Endothelial cell of umbilical vein (primary cell): ENCODE data around the gene KCNJ18. TPM values are rescaled to one million over a fixed set of nuclear protein-coding genes. Genes with fewer than 3 reads are reported as not detected.
"Not testable (repeated sequence)": the region's sequence is repeated elsewhere in the genome, so short reads cannot be mapped to it uniquely, and the experiment has no call there.

Experiments
- BruUV-seq: library from RNA; stranded (reverse); fragments of 400-500 nt; replicated peaks from 2 replicates; lab custom pipeline; 2021; lab: Mats Ljungman, UMichigan
- CTCF ChIA-PET: fragments of 300-600, 350-600 bp; sonication (Branson Sonifier 250); formaldehyde crosslinking; loops from one replicate; lab custom pipeline; 2021; ENCODE audit warnings: antibody characterized with exemption, inconsistent platforms; lab: Charles Lee
- POLR2A ChIA-PET: fragments of 300-600, 350-600 bp; sonication (Branson Sonifier 250); formaldehyde crosslinking; loops from one replicate; lab custom pipeline; 2021; ENCODE audit warnings: antibody characterized with exemption, inconsistent platforms; lab: Charles Lee
- DNase-seq: peaks from one replicate; pipeline ENCODE4 v3.0.0-alpha.2; 2011; ENCODE audit warnings: low read depth, low spot score
- FAIRE-seq: peaks from 2 replicates; lab custom pipeline; 2011; peaks lifted over from hg19 to GRCh38; lab: Jason Lieb, UNC
- H2AFZ ChIP-seq: 2 replicates; pipeline ENCODE4 v1.6.0; 2012; ENCODE audit warnings: low read depth, low read length, control low read depth, inconsistent platforms
- H3K27ac ChIP-seq: 2 replicates; pipeline ENCODE4 v1.5.1; 2011; ENCODE audit warnings: low read depth, mild to moderate bottlenecking, control low read depth, low read length, moderate library complexity; ENCODE audit not compliant: insufficient read depth
- H3K27me3 ChIP-seq, 2 experiments: 2 replicates each; pipeline versions ENCODE4 v1.6.0 to v1.6.1; 2011; ENCODE audit warnings: low read length in 2 of 2, mixed read lengths in 1 of 2; ENCODE audit not compliant: control insufficient read depth in 2 of 2, insufficient read depth in 2 of 2
- H3K36me3 ChIP-seq, 2 experiments: 2 replicates in 1 of 2; 3 replicates in 1 of 2; pipeline ENCODE4 v1.5.1; 2011; ENCODE audit warnings: low read length in 2 of 2, mild to moderate bottlenecking in 1 of 2, moderate library complexity in 1 of 2; ENCODE audit not compliant: control insufficient read depth in 2 of 2, insufficient read depth in 2 of 2; ENCODE audit errors: extremely low read depth in 1 of 2
- H3K4me1 ChIP-seq: 3 replicates; pipeline ENCODE4 v1.5.1; 2011; ENCODE audit warnings: mild to moderate bottlenecking, low read length; ENCODE audit not compliant: control insufficient read depth, insufficient read depth; ENCODE audit errors: extremely low read depth
- H3K4me2 ChIP-seq: 2 replicates; pipeline ENCODE4 v1.6.1; 2011; ENCODE audit warnings: low read length, control low read depth, mixed read lengths; ENCODE audit not compliant: insufficient read depth
- H3K4me3 ChIP-seq, 3 experiments: fragments of 200-600 bp in 1 of 3; sonication (generic), shearing (Covaris generic) in 1 of 3; replicated peaks in 1 of 3; 2 replicates each; pipeline ENCODE4 v1.5.1; 2011 to 2016; ENCODE audit warnings: control low read depth in 3 of 3, low read length in 3 of 3, mild to moderate bottlenecking in 2 of 3, inconsistent platforms in 1 of 3, low read depth in 1 of 3, moderate library complexity in 1 of 3; ENCODE audit not compliant: insufficient read depth in 1 of 3
- H3K79me2 ChIP-seq: 2 replicates; pipeline ENCODE4 v1.6.0; 2012; ENCODE audit warnings: low read length, inconsistent platforms; ENCODE audit not compliant: control insufficient read depth, insufficient read depth
- H3K9ac ChIP-seq: replicated peaks from 2 replicates; pipeline ENCODE3; 2011; ENCODE audit warnings: low read length, control low read depth; ENCODE audit not compliant: insufficient read depth; ENCODE audit errors: extremely low read depth
- H3K9me1 ChIP-seq: replicated peaks from 3 replicates; pipeline ENCODE4 v1.6.0; 2011; ENCODE audit warnings: mild to moderate bottlenecking, low read length; ENCODE audit not compliant: control insufficient read depth, insufficient read depth; ENCODE audit errors: extremely low read depth
- H3K9me3 ChIP-seq: replicated peaks from 2 replicates; pipeline ENCODE4 v1.5.1; 2012; ENCODE audit warnings: low read length, inconsistent platforms; ENCODE audit not compliant: control insufficient read depth, insufficient read depth
- H4K20me1 ChIP-seq: replicated peaks from 2 replicates; pipeline ENCODE3; 2011; ENCODE audit warnings: mild to moderate bottlenecking, low read length; ENCODE audit not compliant: control insufficient read depth, insufficient read depth; ENCODE audit errors: extremely low read depth
- dilution Hi-C: fragments of 300-500 bp; cut with MboI; formaldehyde crosslinking; loops from one replicate; pipeline ENCODE4 v1.15.0; 2019; ENCODE audit warnings: low sequenced_read_pairs; ENCODE audit not compliant: extremely low pct_ligation_motif_present
- intact Hi-C: fragments of 100-400 bp; cut with micrococcal nuclease; formaldehyde crosslinking; loops from one replicate; pipeline ENCODE4 v1.10.0; 2022
- polyA plus RNA-seq, 4 experiments: library from polyadenylated mRNA; depleted of rRNA in 3 of 4; stranded (reverse) in 3 of 4; unstranded in 1 of 4; fragments of >200 nt; gene quantifications; 2 replicates each; pipeline versions ENCODE4 v1.2.1 to v1.2.3, GENCODE V29; 2011 to 2012; ENCODE audit warnings: missing spikeins in 1 of 4
- total RNA-seq: library from RNA; stranded (reverse); gene quantifications from 2 replicates; pipeline ENCODE4 v1.2.3, GENCODE V29; 2021

KCNJ18 gene
- total and polyA plus RNA-seq, 2 donors (not counting 3 experiments of a cell fraction or from before 2014, with no cell fraction given), result not detected

DNA sequence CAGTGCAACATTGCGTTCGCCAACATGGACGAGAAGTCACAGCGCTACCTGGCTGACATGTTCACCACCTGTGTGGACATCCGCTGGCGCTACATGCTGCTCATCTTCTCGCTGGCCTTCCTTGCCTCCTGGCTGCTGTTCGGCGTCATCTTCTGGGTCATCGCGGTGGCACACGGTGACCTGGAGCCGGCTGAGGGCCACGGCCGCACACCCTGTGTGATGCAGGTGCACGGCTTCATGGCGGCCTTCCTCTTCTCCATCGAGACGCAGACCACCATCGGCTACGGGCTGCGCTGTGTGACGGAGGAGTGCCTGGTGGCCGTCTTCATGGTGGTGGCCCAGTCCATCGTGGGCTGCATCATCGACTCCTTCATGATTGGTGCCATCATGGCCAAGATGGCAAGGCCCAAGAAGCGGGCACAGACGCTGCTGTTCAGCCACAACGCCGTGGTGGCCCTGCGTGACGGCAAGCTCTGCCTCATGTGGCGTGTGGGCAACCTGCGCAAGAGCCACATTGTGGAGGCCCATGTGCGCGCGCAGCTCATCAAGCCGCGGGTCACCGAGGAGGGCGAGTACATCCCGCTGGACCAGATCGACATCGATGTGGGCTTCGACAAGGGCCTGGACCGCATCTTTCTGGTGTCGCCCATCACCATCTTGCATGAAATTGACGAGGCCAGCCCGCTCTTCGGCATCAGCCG is 10.8 kb downstream of the KCNJ18 start:
- intact Hi-C loops, CTCF ChIA-PET, H4K20me1 ChIP-seq, H3K4me1 ChIP-seq, H3K36me3 ChIP-seq, H3K4me2 ChIP-seq, FAIRE-seq, H3K9me3 ChIP-seq, BruUV-seq, H3K4me3 ChIP-seq, H3K9me1 ChIP-seq, H3K79me2 ChIP-seq, POLR2A ChIA-PET, H2AFZ ChIP-seq, H3K27me3 ChIP-seq, H3K9ac ChIP-seq, H3K27ac ChIP-seq, dilution Hi-C loops, DNase-seq: not testable (repeated sequence)

DNA sequence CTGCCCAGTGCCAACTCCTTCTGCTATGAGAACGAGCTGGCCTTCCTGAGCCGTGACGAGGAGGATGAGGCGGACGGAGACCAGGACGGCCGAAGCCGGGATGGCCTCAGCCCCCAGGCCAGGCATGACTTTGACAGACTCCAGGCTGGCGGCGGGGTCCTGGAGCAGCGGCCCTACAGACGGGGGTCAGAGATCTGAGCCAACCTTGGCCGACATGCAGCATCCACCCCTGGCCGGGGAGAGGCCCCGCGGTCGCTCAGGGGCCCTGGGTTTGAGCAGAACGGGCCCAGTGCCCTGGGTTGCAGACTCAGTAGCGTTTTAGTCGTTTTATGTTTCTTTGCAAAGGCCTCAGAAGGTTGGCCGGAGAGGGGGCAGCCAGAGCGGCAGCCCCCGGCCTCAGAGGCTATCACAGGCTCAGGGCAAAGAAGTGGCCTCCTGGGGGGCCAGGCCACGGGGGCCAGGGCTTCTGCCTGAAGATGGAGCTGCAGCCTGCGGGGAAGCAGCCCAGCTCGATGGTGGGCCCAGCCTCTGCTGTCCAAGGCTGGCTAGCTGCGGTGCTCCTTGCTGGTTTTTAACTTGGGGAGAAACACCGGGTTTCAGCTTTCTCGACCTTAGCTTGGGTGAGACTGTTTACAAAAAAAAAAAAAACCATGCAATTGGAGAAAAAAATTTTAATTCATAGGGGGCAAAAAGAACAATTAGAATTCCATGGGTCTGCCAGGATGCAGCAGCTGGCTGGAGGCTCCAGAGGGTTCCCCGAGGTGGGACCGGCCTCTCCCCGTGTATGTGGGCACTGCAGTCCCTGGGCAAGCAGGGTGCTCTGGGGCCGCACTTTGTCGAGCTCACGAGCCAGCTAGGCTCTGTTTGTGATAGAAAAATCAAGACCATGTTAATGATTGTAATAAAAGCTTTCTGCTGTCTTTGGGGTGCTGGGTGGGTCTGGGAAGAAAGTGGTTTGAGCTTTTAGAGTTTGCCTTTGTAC is 11.9 kb downstream of the KCNJ18 start:
- H3K4me3 ChIP-seq, H3K9ac ChIP-seq, H3K4me2 ChIP-seq, DNase-seq, H2AFZ ChIP-seq, H3K9me3 ChIP-seq, H3K27ac ChIP-seq, intact Hi-C loops, CTCF ChIA-PET, POLR2A ChIA-PET, H3K9me1 ChIP-seq, H4K20me1 ChIP-seq, H3K4me1 ChIP-seq, FAIRE-seq, H3K79me2 ChIP-seq, BruUV-seq, H3K27me3 ChIP-seq, dilution Hi-C loops, H3K36me3 ChIP-seq: not testable (repeated sequence)
